ENCODE measurements around the gene GPR37. TPM values are rescaled to one million over a fixed set of nuclear protein-coding genes. Genes with fewer than 3 reads are reported as not detected.

GPR37 gene
- total RNA-seq, 1 donor from 2014 or later: 43.7 TPM

- Mint-ChIP-seq H3K4me1 (ENCODE audit: unreplicated experiment) (peaks cover 3% of the 10 kb centered on the region), H3K36me3 (ENCODE audit: unreplicated experiment) (no peaks in the 10 kb centered on the region), H3K9me3 (ENCODE audit: unreplicated experiment) (peaks cover 3% of the 10 kb centered on the region), H3K4me3 (ENCODE audit: unreplicated experiment) (no peak overlapping the region), H3K27ac (ENCODE audit: unreplicated experiment) (no peak overlapping the region), H3K27me3 (ENCODE audit: unreplicated experiment) (no peaks in the 10 kb centered on the region)
- TF ChIP-seq CTCF (IDR thresholded peaks at IDR 0.05): no peak
- DNase-seq (ENCODE audit: extremely low spot score, unreplicated experiment): no peak
These were observed 66.6 kb downstream of the GPR37 start for GRCh38 chr7:124698964-124699363.

- no peak overlapping the region for H3K4me3 Mint-ChIP-seq (ENCODE audit: unreplicated experiment)
These were observed 67.8 kb downstream of the GPR37 start for GRCh38 chr7:124697746-124698145.

More at GRCh38 chr7:124697746-124698145, 67.8 kb downstream of the GPR37 start:
- H3K4me1 Mint-ChIP-seq (ENCODE audit: unreplicated experiment): peaks cover 3% of the 10 kb centered on the region
- H3K9me3 Mint-ChIP-seq (ENCODE audit: unreplicated experiment): no peaks in the 10 kb centered on the region
- no peak for TF ChIP-seq CTCF (IDR thresholded peaks at IDR 0.05)
- no peaks in the 10 kb centered on the region for H3K36me3 Mint-ChIP-seq (ENCODE audit: unreplicated experiment)
- H3K27ac Mint-ChIP-seq (ENCODE audit: unreplicated experiment): no peak overlapping the region
- DNase-seq (ENCODE audit: extremely low spot score, unreplicated experiment): no peak
- no peaks in the 10 kb centered on the region for H3K27me3 Mint-ChIP-seq (ENCODE audit: unreplicated experiment)

Other genes with a start within 250 kb of the GPR37 start
- gene POT1, start 164.0 kb upstream of the GPR37 start, total RNA-seq: 19.7 and 27.5 TPM in 2 replicates